Osteoblast (primary cell): Measurements from ENCODE around the gene C17orf50. TPM values are rescaled to one million over a fixed set of nuclear protein-coding genes. Genes with fewer than 3 reads are reported as not detected.
A peak's percentile ranks its signal among the peaks of the same experiment; 100 is the strongest.

Experiments
- DNase-seq: peaks from one replicate; pipeline ENCODE4 v3.0.0; 2011; ENCODE audit warnings: low spot score, mixed read lengths; ENCODE audit not compliant: insufficient read length; ENCODE audit errors: missing footprints
- H2AFZ ChIP-seq: 2 replicates; pipeline ENCODE4 v1.6.0; 2011; ENCODE audit warnings: mild to moderate bottlenecking, low read length
- H3K27ac ChIP-seq: 2 replicates; pipeline ENCODE4 v1.5.1; 2011; ENCODE audit warnings: mild to moderate bottlenecking, low read depth, low read length, moderate library complexity
- H3K27me3 ChIP-seq: 2 replicates; pipeline ENCODE4 v1.6.0; 2012; ENCODE audit warnings: mild to moderate bottlenecking, control low read depth, inconsistent platforms, low read length, moderate library complexity; ENCODE audit not compliant: insufficient read depth
- H3K36me3 ChIP-seq: 2 replicates; pipeline ENCODE4 v1.5.1; 2011; ENCODE audit warnings: mild to moderate bottlenecking, low read length, control low read depth, moderate library complexity; ENCODE audit not compliant: insufficient read depth
- H3K4me1 ChIP-seq: 2 replicates; pipeline ENCODE4 v1.5.1; 2011; ENCODE audit warnings: mild to moderate bottlenecking, low read length, control low read depth, moderate library complexity; ENCODE audit not compliant: insufficient read depth
- H3K4me2 ChIP-seq: 2 replicates; pipeline ENCODE4 v1.6.0; 2011; ENCODE audit warnings: mild to moderate bottlenecking, low read length; ENCODE audit not compliant: insufficient read depth
- H3K4me3 ChIP-seq: fragments of 200-600 bp; sonication (generic); 3 replicates; pipeline ENCODE4 v1.5.1; 2012; ENCODE audit warnings: mild to moderate bottlenecking, low read length, inconsistent platforms; ENCODE audit not compliant: insufficient read depth
- H3K79me2 ChIP-seq: 2 replicates; pipeline ENCODE4 v1.6.0; 2012; ENCODE audit warnings: mild to moderate bottlenecking, low read length, control low read depth, inconsistent platforms; ENCODE audit not compliant: insufficient read depth
- H3K9me3 ChIP-seq: 2 replicates; pipeline ENCODE4 v1.5.1; 2011; ENCODE audit warnings: low read depth, low read length, control low read depth
- H4K20me1 ChIP-seq: 2 replicates; pipeline ENCODE4 v1.6.0; 2012; ENCODE audit warnings: mild to moderate bottlenecking, low read length, control low read depth; ENCODE audit not compliant: insufficient read depth
- total RNA-seq: library from RNA; depleted of rRNA; stranded (reverse); fragments of >200 nt; gene quantifications from 2 replicates; pipeline ENCODE4 v1.2.3, GENCODE V29; 2012
- TF ChIP-seq, protein P1 (sequence below): IDR thresholded peaks from 2 replicates; pipeline ENCODE4 v1.5.1; 2011; ENCODE audit warnings: mild to moderate bottlenecking, low read depth, low read length, moderate library complexity; ENCODE audit errors: extremely low read depth

The C17orf50 gene
- total RNA-seq, 1 donor: not detected

DNA sequence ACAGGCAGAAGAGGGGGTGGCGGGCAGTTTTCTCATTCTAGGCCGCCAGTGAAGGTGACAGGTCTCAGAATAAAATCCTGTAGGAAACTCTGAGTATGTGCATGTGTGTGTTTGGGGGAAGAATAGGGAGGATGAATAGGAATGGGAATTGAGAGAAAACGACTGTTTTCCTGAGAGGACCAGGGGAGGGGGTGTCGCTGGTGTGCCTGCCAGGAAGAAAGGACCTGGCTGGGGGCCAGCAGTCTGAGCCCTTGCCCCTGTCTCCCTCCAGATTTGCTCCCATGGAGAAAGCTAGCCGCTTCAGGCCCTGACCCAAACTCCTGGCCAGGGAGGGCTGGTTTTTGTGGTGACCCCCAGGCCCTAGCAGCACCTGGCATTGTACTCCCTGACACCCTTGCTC, 14.4 kb downstream of the C17orf50 start:
- H3K27me3 ChIP-seq: peaks cover 15% of the 10 kb centered on the region
- no peaks in the 10 kb centered on the region for H4K20me1 ChIP-seq
- no peaks in the 10 kb centered on the region for H3K36me3 ChIP-seq
- TF ChIP-seq, protein P1, sequence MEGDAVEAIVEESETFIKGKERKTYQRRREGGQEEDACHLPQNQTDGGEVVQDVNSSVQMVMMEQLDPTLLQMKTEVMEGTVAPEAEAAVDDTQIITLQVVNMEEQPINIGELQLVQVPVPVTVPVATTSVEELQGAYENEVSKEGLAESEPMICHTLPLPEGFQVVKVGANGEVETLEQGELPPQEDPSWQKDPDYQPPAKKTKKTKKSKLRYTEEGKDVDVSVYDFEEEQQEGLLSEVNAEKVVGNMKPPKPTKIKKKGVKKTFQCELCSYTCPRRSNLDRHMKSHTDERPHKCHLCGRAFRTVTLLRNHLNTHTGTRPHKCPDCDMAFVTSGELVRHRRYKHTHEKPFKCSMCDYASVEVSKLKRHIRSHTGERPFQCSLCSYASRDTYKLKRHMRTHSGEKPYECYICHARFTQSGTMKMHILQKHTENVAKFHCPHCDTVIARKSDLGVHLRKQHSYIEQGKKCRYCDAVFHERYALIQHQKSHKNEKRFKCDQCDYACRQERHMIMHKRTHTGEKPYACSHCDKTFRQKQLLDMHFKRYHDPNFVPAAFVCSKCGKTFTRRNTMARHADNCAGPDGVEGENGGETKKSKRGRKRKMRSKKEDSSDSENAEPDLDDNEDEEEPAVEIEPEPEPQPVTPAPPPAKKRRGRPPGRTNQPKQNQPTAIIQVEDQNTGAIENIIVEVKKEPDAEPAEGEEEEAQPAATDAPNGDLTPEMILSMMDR: no peak
- H3K79me2 ChIP-seq: no peaks in the 10 kb centered on the region
- no peak overlapping the region for H2AFZ ChIP-seq
- no peaks in the 10 kb centered on the region for H3K9me3 ChIP-seq
- peaks cover 36% of the 10 kb centered on the region for H3K4me1 ChIP-seq
- no peak overlapping the region for H3K4me3 ChIP-seq
- H3K4me2 ChIP-seq: no peak overlapping the region
- peak; percentile 80 for DNase-seq
- no peak overlapping the region for H3K27ac ChIP-seq

DNA sequence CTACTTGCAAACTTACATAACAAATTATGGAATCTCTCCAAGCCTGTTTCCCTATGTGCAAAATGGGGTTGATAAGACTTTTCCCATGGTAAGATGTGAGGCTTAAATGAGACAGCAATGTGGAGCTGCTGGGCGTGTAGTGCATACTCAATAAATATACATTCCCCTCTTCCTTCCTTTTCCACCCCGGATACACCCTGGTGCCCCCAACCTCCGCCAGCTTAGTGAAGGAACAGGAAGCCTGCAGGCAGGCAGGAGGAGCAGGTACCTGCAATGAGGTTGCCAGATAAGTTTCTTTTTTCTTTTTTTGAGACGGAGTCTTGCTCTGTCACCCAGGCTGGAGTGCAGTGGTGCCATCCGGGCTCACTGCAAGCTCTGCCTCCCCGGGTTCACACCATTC, 14.9 kb downstream of the C17orf50 start:
- Histone ChIP-seq H3K27me3 (peaks cover 15% of the 10 kb centered on the region), H3K9me3 (no peaks in the 10 kb centered on the region), H3K4me2 (no peak overlapping the region), H4K20me1 (no peaks in the 10 kb centered on the region), H3K4me3 (no peak overlapping the region), H3K4me1 (peaks cover 36% of the 10 kb centered on the region), H3K36me3 (no peaks in the 10 kb centered on the region), H2AFZ (no peak overlapping the region), H3K79me2 (no peaks in the 10 kb centered on the region), H3K27ac (no peak overlapping the region)
- no peak for DNase-seq
- TF ChIP-seq, protein P1: no peak

DNA sequence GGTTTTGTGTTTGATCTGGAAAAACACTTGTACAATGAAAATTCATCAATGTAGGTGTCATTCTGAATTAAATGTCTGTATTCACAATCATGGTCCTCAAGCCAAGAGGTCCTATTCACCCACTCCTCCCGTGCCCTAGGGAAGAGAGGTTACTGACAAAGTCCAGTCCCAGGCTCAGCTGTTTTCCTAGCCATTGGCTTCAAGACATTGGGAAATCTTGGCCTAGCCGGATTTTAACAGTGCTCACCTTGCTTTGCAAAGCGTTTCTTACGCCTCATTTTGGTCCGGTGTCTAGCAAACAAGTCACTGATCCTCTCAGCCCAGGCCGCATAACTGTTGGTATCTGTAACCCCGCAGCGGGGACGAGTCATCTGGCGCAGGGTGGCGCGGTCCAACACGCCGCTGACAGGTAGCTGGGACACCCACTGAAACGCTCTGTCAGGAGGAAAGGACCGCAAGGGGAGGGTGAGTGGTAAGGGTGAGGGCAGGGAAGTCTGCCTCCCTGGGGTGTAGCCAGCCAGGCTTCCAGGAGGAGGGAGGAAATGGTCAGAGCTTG, 18.0 kb downstream of the C17orf50 start:
- Histone ChIP-seq H3K27ac (no peak overlapping the region), H3K4me2 (peak overlapping the region; percentile 6), H4K20me1 (no peaks in the 10 kb centered on the region), H3K9me3 (no peaks in the 10 kb centered on the region), H3K4me1 (peaks cover 42% of the 10 kb centered on the region), H3K79me2 (no peaks in the 10 kb centered on the region), H2AFZ (no peak overlapping the region), H3K4me3 (no peak overlapping the region), H3K27me3 (peaks cover 34% of the 10 kb centered on the region), H3K36me3 (no peaks in the 10 kb centered on the region)
- peak; percentile 10 for DNase-seq
- TF ChIP-seq, protein P1: no peak

DNA sequence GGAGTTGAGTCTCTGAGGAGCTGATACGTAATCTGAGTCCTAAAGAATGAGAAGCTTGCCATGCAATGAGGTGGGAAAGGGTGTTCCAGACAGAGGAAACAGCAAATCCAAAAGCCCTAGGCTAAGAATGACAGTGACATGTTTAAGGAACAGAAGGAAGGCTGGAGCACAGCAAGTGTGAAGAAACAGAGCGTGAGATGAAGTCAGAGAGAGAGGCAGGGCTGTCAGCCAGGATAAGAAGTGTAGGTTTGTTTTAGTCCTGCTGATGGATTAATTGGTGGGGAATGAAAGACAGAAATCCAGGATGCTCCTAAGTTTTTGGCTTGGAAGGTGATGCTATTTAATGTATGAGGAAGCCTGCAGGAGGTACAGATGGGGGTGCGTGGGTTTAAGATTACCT, 20.3 kb downstream of the C17orf50 start:
- Histone ChIP-seq H3K27me3 (peaks cover 35% of the 10 kb centered on the region), H2AFZ (no peak overlapping the region), H3K4me2 (no peak overlapping the region), H4K20me1 (no peaks in the 10 kb centered on the region), H3K4me3 (no peak overlapping the region), H3K4me1 (peaks cover 43% of the 10 kb centered on the region), H3K79me2 (no peaks in the 10 kb centered on the region), H3K36me3 (no peaks in the 10 kb centered on the region), H3K9me3 (no peaks in the 10 kb centered on the region), H3K27ac (no peak overlapping the region)
- no peak for DNase-seq
- TF ChIP-seq, protein P1: no peak
